ENCODE results near the gene CDC42BPB.

DNA sequence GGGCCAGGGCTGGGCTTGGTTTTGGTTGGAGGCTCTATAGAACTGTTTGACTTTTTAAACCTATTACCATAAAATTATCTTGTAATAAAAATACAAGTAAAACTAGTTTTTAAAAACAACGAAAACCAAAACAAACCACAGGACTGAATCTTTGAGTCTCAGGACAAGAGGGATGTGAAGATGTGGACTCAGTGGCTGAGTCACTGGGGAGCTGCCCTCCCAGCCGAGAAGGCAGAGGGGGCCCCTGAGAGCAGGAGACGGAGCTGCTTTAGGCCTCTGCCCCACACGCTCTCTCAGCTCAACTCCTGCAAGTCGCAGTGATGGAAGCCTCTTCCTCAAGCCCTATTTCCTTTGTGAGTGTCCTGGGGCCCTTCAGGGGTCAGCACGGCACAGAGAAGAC lies 59.0 kb downstream of the CDC42BPB start:
- TF ChIP-seq POLR2A (IDR thresholded peaks at IDR 0.05): no peak
- TF ChIP-seq, protein P1, sequence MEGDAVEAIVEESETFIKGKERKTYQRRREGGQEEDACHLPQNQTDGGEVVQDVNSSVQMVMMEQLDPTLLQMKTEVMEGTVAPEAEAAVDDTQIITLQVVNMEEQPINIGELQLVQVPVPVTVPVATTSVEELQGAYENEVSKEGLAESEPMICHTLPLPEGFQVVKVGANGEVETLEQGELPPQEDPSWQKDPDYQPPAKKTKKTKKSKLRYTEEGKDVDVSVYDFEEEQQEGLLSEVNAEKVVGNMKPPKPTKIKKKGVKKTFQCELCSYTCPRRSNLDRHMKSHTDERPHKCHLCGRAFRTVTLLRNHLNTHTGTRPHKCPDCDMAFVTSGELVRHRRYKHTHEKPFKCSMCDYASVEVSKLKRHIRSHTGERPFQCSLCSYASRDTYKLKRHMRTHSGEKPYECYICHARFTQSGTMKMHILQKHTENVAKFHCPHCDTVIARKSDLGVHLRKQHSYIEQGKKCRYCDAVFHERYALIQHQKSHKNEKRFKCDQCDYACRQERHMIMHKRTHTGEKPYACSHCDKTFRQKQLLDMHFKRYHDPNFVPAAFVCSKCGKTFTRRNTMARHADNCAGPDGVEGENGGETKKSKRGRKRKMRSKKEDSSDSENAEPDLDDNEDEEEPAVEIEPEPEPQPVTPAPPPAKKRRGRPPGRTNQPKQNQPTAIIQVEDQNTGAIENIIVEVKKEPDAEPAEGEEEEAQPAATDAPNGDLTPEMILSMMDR (IDR thresholded peaks at IDR 0.05): no peak

Measured in breast epithelium (tissue), 3 donors.